HG03064 (cell line): ENCODE data around the gene PRSS57.
"Not testable (repeated sequence)": the region's sequence is repeated elsewhere in the genome, so short reads cannot be mapped to it uniquely, and the experiment has no call there.

ENCODE experiments used
- ATAC-seq: cut with Tn5 transposase; IDR thresholded peaks from one replicate; pipeline ENCODE4 v1.9.1; 2021; ENCODE audit warnings: low read depth; ENCODE audit not compliant: unreplicated experiment

PRSS57 gene

GRCh38 chr19:695352-695949 is at the start of gene PRSS57:
Gene PRSS57 (minus strand): TSS chr19:695452. CDS start chr19:695430, 22 bp downstream.
- ATAC-seq = no peak

DNA sequence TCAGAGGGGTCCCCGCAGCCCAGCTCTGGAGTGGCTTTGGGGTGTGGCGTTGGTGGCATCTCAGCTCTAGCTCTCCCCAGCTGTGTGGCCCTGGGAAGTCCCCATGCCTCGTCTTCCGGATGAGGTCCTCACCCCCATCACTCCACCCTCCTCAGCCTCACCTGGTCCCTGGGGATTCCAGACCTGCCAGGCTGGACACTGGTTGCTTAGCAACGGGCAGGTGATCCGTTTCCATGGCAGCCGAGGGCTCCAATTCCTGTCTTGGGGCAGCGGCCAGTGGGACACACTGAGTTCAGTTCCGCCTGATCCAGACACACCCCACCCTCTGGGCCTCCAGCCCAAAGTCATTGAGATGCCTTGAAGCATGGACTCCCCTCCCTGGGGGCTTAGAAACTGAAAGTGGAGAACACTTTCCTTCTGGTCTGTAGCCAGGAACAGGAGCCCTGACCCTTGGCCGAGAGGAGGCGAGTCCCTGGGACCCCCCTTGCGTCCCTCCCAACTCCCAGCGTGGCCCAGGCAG is 48.0 kb upstream of the PRSS57 start:
- no peak for ATAC-seq

DNA sequence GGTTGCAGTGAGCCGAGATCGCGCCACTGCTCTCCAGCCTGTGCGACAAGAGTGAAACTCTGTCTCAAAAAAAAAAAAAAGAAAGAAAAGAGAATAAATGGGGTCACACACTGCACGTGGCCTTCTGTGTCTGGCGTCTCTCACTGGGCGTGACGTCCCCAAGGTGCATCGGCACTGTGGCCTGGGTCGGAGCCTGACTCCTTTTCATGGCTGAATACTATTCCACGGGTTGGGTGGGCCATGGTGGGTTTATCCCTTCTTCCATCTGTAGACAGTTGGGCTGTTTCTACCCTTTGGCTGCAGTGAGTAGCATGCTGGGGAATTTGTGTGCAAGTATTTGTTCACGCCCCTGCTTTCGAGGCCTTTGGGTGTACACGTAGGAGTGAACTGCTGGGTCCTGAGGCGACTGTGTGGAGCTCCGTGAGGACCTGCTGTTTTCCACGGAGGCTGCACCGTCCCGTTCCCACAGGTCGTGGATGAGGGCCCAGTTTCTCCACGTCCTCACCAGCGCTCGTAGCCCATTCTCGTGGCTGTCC is 47.4 kb upstream of the PRSS57 start:
- no peak for ATAC-seq

DNA sequence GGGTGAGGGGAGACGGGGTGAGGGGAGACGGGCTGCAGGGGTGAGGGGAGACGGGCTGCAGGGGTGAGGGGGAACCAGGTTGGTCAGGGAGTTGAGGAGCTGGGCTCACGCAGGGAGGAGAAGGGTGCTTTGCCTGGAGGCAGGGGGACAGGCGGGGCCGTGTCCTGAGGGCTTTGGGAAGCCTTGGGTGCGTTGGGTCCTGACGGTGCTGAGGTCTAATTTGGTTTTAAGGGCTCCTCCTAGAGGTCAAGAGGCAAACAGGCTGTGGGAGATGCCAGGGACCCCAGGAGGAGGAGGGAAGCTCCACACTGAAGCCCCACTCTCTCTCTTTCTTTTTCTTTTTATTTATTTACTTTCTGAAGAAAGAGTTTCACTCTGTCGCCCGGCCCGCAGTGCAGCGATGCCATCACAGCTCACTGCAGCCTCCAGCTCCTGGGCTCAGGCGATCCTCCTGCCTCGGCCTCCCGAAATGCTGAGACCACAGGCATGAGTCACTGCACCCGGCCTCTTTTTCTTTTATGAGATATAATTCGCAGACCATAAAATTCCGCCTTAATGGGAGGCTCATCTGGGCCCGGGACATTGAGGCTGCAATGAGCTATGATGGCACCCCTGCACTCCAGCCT is 46.4 kb upstream of the PRSS57 start:
- no peak for ATAC-seq

DNA sequence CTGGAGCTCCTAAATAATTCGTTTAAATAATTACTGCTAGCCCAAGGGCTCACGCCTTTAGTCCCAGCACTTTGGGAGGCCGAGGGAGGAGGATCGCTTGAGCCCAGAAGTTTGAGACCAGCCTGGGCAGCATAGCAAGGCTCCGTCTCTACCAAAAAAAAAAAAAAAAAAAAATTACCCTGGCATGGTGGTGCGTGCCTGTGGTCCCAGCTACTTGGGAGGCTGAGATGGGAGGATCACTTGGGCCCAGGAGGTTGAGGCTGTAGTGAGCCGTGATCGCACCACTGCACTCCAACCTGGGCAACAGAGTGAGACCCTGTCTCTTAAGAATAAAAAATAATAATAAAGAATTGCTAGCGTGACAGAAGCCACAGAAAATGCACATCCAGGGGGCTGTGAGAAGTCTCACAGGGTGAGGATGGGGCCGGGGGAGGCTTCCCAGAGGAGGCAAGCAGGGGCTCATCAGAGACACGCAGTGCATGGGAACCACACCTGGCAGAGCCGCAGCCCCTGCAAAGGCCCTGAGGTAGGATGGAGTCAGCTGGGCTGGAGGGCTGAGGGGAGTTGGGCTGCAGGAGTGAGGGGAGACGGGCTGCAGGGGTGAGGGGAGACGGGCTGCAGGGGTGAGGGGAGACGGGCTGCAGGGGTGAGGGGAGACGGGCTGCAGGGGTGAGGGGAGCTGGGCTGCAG is 45.7 kb upstream of the PRSS57 start:
- ATAC-seq = not testable (repeated sequence)

DNA sequence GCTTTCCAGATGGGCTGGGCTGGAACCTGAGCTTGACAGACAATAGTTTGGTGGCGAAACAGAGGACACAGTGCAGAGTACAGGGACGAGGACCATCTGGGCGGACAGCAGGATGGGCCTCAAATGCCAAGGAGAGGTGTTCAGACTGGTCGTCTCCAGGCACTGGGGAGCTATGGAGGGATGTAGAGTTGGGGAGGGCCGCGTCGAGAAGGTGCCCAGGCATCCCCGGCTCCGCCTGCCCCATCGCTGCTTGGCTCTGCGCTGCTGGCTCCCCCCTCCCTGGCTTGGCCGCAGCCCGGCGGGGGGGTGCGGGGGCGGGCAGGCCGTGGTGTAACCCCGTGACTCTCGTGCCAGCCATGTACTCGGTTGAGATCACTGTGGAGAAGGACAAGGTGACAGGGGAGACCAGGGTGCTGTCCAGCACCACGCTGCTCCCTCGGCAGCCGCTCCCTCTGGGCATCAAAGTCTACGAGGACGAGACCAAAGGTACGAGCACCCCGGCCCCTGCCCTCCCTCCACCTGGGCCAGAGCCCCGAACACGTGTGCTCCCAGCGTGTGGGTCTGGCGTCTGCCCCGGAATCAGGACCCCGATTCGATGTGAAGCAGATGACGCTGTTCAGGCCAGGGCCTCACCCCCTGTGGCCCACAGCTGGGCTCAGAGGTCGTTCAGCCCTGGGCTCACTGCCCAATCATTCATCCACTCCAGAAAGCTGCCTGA is 44.9 kb upstream of the PRSS57 start:
- no peak for ATAC-seq

DNA sequence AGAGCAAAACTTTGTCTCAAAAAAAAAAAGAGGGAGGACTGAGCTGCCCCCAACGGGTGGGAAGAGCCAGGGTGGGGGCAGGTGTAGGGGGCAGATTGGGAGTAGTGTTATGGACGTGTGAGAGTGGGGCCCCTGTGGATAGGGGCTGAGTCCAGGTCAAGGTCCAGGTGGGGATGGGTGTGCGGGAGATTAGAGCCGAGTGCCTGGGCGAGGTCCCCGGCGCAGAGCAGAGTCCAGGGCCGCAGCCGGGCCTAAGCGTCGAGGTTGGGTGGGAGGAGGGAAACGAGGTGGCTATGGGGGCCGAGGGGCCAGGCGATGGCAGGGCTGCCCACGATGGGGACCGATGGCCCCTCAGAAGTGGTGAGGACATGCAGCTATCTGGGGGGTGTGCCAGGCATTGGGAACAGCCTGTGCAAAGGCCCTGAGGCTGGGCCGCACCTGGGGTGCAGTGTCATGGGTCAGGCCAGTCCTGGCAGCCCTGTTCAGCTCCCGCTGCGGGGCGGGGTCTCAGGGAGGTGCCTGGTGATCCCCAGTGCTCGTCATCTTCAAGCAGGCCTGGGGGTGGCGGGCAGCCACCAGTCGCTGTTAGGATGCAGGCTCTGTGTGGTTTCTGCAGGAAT is 43.4 kb upstream of the PRSS57 start:
- ATAC-seq = no peak

GRCh38 chr19:737591-738093 is 42.4 kb upstream of the PRSS57 start:
- no peak for ATAC-seq

DNA sequence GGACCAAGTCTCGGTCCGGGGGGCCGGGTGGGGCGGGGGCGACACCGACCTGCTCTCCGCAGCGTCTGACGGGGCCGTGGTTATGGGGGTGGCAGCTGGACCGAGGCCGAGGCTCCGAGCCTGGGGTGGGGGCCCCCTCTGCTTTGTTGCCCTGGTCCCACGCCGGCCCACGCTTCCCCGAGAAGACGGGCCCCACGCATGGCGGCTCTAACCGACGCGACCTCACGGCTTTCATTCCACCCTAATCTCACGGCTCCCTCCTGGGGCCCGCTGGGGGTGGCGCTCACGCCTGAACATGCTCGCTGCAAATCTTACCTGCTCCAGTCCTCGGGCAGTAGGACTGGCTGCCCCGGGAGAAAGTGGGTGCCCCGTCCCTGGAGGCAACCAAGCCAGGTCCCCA is 40.9 kb upstream of the PRSS57 start:
- ATAC-seq = no peak

- ATAC-seq = no peak
Observed at GRCh38 chr19:734716-735115, 39.5 kb upstream of the PRSS57 start.

- ATAC-seq = no peak
Observed at GRCh38 chr19:732148-733069, 37.2 kb upstream of the PRSS57 start.

- ATAC-seq = no peak
Observed at GRCh38 chr19:731000-731399, 35.7 kb upstream of the PRSS57 start.

DNA sequence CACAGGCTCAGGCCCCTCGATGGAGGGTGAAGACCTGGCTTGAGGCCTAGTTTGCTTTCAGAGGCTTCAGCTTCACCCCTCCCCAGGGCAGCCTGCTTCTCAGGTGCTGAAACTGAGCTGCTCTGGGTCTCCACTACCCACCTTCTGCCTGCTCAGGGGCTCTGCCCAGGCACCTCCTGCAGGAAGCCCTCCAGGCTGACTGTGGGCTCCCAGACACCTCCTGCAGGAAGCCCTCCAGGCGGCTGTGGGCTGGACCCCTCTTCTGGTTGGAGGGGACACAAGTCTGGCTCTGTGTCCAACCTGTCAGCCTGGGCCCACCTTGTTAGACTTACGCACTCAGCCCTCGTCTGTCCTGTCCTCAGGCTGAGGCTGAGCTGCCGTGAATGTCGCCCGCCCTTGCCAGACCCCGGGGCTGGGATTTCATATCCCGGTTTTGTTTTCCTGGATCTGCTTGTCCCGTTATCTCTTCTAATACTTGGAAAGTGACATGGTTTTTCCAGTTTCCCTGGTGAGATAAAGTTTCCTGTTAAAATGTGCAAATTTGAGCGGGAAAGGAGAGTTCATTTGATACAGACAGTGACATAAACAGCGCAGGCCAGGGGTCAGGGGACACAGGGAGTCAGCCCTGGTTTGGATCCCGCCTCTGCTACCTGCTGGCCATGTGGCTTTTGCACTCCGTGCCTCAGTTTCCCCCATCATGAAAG is 34.9 kb upstream of the PRSS57 start:
- no peak for ATAC-seq

DNA sequence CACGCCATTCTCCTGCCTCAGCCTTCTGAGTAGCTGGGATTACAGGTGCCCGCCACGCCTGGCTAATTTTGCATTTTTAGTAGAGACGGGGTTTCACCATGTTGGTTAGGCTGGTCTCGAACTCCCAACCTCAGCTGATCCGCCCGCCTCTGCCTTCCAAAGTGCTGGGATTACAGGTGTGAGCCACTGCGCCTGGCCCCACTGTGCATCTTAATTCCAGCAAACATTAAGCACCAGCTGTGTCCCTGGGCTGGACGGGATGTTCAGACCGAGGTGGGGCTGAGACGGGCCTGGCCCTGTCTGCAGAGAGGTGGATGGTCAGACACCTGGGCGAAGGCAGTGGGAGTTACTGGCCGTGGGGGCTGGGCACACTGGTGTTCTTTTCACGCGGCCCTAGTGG is 34.3 kb upstream of the PRSS57 start:
- not testable (repeated sequence) for ATAC-seq

GRCh38 chr19:728011-728410 is 32.8 kb upstream of the PRSS57 start:
- no peak for ATAC-seq

DNA sequence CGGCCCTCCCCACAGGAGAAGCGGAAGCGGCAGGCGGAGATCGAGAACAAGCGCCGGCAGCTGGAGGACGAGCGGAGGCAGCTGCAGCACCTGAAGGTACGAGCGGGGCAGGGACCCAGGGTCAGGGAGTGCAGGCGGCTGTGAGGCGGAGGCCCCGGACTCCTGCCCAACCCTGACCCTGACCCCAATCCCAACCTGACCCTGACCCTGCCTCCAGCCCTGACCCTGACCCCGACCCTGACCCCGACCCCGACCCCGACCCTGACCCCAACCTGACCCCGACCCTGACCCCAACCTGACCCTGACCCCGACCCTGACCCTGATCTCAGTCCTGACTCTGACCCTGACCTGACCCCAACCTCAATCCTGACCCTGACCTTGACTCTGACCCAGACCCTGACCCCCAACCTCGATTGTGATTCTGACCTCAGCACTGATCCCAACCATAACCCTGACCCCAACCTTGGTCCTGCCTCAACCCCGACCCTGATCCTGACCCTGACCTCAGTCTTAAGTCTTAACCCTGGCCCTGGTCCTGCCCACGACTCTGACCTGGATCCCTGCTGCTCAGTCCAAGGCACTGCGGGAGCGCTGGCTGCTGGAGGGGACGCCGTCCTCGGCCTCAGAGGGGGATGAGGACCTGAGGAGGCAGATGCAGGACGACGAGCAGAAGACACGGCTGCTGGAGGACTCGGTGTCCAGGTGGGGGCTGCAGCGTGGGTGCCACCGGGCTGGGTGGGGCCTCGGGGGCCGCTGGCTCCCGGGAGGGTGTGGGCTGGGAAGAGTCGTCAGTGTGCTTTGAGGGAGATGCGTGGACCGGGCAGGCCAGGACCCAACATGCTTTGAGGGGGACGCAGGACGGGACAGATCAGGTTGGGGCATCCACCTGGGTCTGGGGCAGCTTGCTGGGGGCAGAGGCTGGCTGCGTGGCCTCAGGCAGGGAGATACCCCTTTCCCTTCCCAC is 32.0 kb upstream of the PRSS57 start:
- no peak for ATAC-seq

- ATAC-seq = no peak
Observed at GRCh38 chr19:725461-726089, 30.3 kb upstream of the PRSS57 start.
